H7 (cell line): ENCODE results near the gene PALD1. TPM values are rescaled to one million over a fixed set of nuclear protein-coding genes. Genes with fewer than 3 reads are reported as not detected.
A peak's percentile ranks its signal among the peaks of the same experiment; 100 is the strongest.

ENCODE experiments used
- DNase-seq: peaks from one replicate; pipeline ENCODE4 v3.0.0; 2012
- H3K27me3 ChIP-seq: 2 replicates; pipeline ENCODE4 v1.6.0; 2011; ENCODE audit warnings: mild to moderate bottlenecking, low read length; ENCODE audit not compliant: control insufficient read depth, insufficient read depth
- H3K36me3 ChIP-seq: replicated peaks from 2 replicates; pipeline ENCODE4 v1.5.1; 2011; ENCODE audit warnings: low read length; ENCODE audit not compliant: control insufficient read depth, insufficient read depth
- H3K4me3 ChIP-seq: 2 replicates; pipeline ENCODE4 v1.5.1; 2011; ENCODE audit warnings: low read depth, mild to moderate bottlenecking, control low read depth, low read length, moderate library complexity; ENCODE audit not compliant: insufficient read depth
- total RNA-seq: library from RNA; depleted of rRNA; stranded (reverse); fragments of >200 nt; shearing (Covaris generic); gene quantifications from 2 replicates; pipeline ENCODE4 v1.2.3, GENCODE V29; 2014

PALD1 gene
- total RNA-seq, 1 experiment from 2014 or later, result 51.9 TPM

DNA sequence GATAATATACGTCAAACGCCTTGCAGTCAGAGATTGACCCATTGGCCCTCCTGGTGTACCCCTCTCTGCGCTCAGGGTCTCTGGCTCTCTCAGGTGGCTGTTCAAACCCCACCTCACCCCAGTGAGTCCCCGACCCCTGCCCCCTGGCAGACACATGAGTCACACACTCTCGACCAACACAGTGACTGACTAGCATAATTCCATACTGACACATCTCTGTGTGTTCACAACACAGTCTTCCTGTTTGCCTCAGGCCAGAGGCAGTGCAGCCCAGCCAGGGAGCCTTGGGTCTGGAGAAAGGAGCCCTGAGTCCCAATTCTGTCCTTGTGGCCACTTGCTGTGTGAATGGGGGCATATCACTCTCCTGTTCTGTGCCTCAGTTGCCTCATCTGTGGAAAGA, 40.1 kb downstream of the PALD1 start:
- no peak overlapping the region for H3K4me3 ChIP-seq
- H3K27me3 ChIP-seq, result no peaks in the 10 kb centered on the region
- no peak for DNase-seq

DNA sequence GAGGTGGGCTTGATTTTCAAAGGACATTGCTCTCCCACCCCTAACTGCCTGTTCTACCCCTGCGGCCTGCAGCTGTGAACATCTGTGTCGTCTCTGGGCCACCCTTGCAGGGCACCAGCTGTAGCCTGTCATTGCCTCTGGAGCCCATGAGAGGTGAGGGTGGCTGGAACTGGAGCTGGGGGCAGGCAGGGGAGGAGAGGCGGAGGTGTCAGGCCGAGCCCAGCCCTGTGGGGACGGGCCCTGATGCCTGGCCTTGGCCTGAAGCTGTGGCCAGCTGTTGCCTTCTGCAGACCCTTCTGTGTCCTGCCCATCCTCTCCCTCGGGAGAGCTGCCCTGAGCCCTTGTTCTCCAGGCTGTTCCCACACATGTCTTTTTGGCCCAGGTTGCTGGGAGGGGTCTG, 44.5 kb downstream of the PALD1 start:
- no peak overlapping the region for H3K4me3 ChIP-seq
- H3K36me3 ChIP-seq, result 0 out of 2 replicates have a peak, but pooled peaks cover 1% of the 10 kb centered on the region
- no peak for DNase-seq
- H3K27me3 ChIP-seq, result no peaks in the 10 kb centered on the region

More for the DNA sequence above, 40.1 kb downstream of the PALD1 start:
- H3K36me3 ChIP-seq, result no peaks in the 10 kb centered on the region

DNA sequence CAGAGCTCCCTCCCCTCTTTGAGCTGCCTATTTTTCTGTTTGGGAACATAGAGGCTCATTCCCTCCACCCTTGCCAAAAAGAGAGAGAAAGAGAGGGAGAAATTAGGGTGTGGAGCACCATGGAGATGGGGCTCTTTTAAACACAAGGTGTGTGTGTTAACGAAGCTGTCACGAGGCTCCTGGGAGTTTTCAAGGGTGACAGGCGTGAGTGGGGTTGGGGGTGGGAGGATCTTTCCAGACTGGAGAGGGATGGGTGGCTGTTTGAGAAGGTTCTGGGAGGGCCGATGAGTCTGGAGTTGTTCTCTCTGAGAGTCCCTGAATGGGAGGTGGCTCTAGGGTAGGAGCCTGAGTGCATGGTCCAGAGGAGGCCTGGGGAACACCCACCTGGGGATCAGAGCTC, 45.0 kb downstream of the PALD1 start:
- Histone ChIP-seq H3K4me3 (no peak overlapping the region), H3K27me3 (no peaks in the 10 kb centered on the region), H3K36me3 (0 out of 2 replicates have a peak, but pooled peaks cover 1% of the 10 kb centered on the region)
- no peak for DNase-seq

DNA sequence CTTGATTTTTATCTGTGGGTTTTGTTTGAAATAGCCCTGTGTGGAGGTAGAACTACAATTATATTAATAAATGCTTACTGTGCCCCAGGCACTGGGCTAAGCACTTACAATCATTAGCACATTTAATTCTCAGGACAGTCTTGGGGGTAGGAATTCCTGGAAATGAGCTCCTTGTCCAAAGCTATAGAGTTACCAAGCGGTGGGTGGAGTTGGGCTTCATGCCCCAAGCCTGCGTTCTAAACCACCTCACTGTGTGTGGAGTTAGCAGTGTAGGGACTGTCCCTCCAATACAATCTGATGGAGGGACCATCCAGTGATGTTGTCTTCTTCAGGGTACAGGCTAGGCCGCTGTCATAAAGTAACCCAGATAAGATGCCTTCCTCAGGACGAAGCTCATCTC, 49.7 kb downstream of the PALD1 start:
- Histone ChIP-seq H3K27me3 (no peaks in the 10 kb centered on the region), H3K4me3 (no peak overlapping the region), H3K36me3 (peaks cover 3% of the 10 kb centered on the region)
- no peak for DNase-seq

DNA sequence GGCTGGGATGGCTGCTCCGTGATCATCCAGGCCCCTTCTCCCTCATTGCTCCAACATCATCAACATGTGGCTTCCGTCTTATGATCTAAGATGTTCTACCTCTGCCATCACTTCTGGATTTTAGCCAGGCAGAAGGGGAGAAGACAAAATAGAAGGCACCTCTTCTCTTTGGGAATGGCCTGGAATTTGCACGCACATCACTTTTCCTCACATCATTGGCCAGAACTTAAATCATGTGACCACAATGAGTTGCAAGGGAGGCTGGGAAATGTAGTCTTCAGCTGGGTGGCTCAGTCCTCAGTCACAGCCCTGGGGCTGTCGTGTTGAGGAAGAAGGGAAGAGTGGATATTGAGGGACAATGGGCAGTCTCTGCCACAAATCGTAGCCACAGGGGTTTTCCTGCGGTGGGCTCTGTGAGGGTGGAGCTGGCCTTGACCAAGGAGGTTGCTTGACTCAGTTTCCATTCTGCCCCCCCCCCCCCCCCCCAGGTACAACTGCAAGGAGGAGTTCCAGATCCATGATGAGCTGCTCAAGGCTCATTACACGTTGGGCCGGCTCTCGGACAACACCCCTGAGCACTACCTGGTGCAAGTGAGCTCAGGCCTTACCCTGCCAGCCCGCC, 50.3 kb downstream of the PALD1 start:
- DNase-seq, result peak; percentile 88
- Histone ChIP-seq H3K4me3 (no peak overlapping the region), H3K36me3 (peaks cover 3% of the 10 kb centered on the region), H3K27me3 (no peaks in the 10 kb centered on the region)

DNA sequence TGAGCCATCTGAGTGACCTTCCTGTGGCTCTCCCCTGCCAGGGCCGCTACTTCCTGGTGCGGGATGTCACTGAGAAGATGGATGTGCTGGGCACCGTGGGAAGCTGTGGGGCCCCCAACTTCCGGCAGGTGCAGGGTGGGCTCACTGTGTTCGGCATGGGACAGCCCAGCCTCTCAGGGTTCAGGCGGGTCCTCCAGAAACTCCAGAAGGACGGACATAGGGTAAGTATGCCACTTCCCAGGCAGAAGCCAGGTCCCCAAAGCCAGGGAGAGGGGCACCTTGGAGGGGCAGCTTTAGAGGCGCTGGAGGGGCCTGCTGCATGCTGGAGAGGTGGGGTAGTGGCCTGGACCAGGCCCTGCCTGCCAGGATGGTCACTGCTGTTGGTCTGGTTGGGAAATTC, 51.3 kb downstream of the PALD1 start:
- Histone ChIP-seq H3K27me3 (no peaks in the 10 kb centered on the region), H3K4me3 (no peak overlapping the region), H3K36me3 (peaks cover 3% of the 10 kb centered on the region)
- DNase-seq, result no peak

DNA sequence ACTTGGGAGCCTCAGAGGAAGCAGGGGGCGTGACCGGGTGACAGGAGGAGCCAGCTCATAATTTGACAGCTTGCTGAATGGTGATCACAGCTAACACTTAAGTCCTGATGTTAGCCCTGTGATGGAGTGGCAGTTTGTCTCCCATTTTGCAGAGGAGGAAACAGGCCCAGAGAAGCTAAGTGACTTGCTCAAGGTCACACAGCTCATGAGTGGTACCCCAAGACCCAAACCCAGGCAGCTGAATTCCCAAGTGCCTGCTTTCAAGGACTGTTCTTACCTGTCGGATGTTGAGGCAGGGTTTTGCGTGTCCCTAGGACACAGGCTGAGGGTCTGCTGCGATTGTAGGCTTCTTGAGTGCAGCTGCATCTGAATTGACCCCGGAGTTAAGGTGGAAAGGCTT, 51.7 kb downstream of the PALD1 start:
- Histone ChIP-seq H3K36me3 (peaks cover 3% of the 10 kb centered on the region), H3K27me3 (no peaks in the 10 kb centered on the region), H3K4me3 (no peak overlapping the region)
- DNase-seq, result no peak

DNA sequence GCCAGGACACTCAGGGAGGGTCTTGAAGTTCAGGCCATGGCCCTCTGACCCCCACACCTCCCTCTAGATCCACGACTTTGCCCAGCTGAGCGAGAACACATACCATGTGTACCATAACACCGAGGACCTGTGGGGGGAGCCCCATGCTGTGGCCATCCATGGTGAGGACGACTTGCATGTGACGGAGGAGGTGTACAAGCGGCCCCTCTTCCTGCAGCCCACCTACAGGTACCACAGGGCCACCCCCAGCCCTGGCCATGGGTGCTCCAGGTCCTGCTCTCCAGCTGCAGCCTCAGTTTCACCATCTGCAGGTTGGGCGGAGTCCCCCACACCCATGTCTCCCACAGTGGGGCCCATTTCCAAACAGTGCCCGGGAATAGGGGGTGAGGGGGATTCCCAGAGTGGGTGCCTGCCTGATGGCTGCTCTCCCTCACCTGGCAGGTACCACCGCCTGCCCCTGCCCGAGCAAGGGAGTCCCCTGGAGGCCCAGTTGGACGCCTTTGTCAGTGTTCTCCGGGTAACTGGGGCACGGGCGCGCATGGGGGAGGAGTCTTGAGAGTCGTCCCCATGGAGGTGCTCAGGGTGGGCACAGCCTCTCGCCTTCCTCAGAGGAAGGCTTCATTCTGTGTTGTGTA, 54.1 kb downstream of the PALD1 start:
- Histone ChIP-seq H3K4me3 (no peak overlapping the region), H3K27me3 (no peaks in the 10 kb centered on the region), H3K36me3 (peaks cover 1% of the 10 kb centered on the region)
- DNase-seq, result peak; percentile 46

DNA sequence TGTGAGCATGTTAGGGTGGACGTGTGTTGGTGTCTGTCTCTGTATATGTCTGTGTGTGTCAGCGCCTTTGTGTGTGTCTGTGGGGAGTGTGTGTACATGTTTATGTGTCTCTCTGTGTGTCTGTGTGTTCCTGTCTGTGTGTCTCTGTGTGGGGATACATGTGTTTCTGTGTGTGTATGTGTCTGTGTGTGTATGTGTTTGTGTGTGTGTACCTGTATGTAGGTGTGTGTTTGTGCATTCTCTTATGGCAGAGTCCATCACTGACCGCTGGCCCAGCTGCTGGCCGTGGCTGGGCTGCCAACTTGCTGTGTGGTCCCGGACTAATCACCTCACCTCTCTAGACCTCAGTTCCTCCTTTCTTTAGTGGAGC, 54.6 kb downstream of the PALD1 start:
- Histone ChIP-seq H3K36me3 (peaks cover 1% of the 10 kb centered on the region), H3K4me3 (no peak overlapping the region), H3K27me3 (no peaks in the 10 kb centered on the region)
- no peak for DNase-seq

DNA sequence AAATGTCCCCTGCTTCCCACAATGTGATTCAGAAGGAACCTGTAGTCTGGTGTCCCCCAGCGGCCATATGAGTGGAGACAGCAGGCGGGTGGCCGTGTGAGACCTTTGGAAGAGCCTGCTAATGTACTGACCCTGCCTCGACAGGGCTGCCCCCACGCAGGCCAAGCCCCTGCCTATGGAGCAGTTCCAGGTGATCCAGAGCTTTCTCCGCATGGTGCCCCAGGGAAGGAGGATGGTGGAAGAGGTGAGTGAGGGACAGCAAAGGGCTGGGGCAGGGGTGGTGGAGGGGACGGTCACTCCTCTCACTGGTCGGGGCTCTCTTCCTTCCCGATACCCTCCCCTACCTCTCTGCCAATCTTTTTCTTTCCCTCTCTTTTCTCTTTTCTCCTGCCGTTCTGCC, 55.7 kb downstream of the PALD1 start:
- H3K4me3 ChIP-seq, result no peak overlapping the region
- H3K36me3 ChIP-seq, result peaks cover 4% of the 10 kb centered on the region
- DNase-seq, result no peak
- H3K27me3 ChIP-seq, result no peaks in the 10 kb centered on the region

DNA sequence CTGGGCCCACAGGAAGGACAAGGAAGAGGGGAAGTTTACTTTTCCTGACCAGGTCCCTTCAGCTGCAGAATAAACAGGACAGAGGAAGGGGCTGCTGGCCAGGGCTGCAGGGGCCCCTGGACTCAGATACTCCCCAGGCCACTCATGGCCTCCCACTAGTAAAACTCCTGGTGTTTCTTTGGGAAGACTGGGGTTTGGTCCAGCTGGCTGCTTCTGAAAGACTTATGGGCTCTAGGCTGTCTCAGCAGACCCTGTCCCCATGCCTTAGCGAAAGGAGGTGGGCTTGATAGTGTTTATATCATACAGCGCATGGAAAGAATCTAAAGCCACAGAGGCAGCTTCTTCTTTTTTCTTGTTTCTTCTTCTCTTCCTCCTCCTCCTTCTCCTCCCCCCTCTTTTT, 56.4 kb downstream of the PALD1 start:
- Histone ChIP-seq H3K4me3 (no peak overlapping the region), H3K36me3 (peaks cover 4% of the 10 kb centered on the region), H3K27me3 (no peaks in the 10 kb centered on the region)
- no peak for DNase-seq

DNA sequence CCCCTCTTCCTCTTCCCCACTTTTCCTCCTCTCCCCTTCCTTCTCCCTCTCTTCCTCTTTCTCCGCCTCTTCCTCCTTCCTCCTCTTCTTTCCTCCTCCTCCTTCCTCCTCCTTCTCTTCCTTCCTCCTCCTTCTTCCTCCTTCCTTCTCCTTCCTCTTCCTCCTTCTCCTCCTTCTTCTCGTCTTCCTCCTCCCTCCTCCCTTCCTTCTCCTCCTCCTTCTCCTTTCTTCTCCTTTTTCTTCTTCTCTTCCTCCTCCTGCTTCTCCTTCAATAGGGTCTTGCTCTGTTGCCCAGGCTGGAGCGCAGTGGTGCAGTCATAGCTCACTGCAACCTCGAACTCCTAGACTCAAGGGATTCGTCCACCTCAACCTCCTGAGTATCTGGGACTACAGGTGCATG, 56.9 kb downstream of the PALD1 start:
- H3K4me3 ChIP-seq, result no peak overlapping the region
- peaks cover 4% of the 10 kb centered on the region for H3K36me3 ChIP-seq
- DNase-seq, result no peak
- no peaks in the 10 kb centered on the region for H3K27me3 ChIP-seq

DNA sequence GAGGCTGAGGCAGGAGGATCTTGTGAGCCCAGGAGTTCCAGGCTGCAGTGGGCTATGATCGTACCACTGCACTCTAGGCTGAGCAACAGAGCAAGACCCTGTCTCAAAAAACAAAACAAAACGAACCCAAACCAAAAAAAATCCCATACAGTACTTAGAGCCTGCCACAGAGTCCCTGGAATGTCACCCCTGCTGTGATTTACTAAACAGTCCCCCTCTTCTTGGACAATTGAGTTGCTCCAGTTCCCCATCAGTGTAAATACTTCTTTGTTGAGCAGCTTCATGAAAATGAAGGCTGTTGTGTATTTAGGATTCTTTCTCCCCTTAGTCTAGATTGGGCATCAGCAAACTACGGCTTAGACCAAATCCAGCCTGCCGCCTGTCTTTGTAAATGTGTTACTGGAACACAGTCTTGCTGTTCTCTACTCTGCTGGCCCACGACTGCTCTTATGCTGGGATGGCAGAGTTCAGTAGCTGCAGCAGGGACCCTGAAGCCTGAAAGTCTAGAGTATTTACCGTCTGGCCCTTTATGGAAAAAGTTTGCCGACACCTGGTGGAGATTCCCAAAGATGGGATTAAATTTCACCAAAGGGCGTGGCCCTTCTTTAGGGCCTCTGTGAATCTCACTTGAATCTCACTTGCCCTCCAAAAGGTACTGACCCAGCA, 57.8 kb downstream of the PALD1 start:
- Histone ChIP-seq H3K36me3 (peaks cover 5% of the 10 kb centered on the region), H3K4me3 (no peak overlapping the region), H3K27me3 (no peaks in the 10 kb centered on the region)
- DNase-seq, result peak; percentile 67

DNA sequence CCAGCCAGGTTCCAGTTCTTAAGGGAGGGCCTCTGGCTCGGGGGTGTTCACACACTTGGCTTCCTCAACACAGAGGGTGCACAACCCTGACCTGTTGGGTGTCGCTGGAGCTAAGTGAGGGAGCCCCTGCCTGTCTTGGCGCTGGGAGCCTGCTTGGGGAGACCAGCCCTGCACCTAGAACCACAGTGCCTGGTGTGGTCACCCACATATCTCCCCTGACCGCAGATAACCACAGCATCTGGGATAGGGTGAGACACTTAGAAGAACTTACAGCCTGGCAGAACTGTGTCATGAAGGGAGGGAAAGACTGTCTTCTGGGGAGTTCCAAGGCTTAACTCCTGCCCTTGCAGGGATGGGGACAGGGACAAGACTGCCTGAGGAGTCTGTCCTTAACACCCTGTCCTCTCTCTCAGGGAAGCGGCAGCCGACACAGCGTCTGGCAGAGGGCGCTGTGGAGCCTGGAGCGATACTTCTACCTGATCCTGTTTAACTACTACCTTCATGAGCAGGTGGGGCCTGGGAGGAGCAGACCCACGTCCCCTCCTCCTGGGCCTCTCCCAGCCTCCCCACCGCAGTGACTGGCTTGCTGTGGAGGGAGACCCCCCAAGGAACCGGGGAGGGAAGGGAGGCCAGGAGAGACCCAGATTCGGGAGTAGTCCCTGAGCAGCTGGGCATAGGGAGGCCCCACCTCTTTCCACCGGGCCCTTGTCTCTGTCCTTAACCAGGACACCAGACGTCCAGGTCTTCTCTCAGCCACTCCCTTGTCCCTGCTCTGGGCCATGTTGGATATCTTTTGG, 59.0 kb downstream of the PALD1 start:
- peak; percentile 92 for DNase-seq
- H3K27me3 ChIP-seq, result no peaks in the 10 kb centered on the region
- H3K4me3 ChIP-seq, result no peak overlapping the region
- peaks cover 7% of the 10 kb centered on the region for H3K36me3 ChIP-seq

DNA sequence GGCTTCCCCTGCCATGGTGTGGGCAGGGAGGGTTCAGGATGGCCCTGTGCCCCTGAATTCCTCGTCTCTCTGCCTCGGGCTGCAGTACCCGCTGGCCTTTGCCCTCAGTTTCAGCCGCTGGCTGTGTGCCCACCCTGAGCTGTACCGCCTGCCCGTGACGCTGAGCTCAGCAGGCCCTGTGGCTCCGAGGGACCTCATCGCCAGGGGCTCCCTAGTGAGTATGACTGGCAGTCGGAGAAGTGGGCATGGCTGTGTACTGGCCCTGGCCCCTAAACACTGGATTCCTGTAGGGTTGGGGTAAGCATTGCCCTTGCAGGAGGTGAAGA, 59.6 kb downstream of the PALD1 start:
- DNase-seq, result no peak
- Histone ChIP-seq H3K36me3 (peaks cover 8% of the 10 kb centered on the region), H3K4me3 (no peak overlapping the region), H3K27me3 (no peaks in the 10 kb centered on the region)
